ENCODE data around the gene TMEM86B.
A peak's percentile ranks its signal among the peaks of the same experiment; 100 is the strongest.

Gene TMEM86B

DNA sequence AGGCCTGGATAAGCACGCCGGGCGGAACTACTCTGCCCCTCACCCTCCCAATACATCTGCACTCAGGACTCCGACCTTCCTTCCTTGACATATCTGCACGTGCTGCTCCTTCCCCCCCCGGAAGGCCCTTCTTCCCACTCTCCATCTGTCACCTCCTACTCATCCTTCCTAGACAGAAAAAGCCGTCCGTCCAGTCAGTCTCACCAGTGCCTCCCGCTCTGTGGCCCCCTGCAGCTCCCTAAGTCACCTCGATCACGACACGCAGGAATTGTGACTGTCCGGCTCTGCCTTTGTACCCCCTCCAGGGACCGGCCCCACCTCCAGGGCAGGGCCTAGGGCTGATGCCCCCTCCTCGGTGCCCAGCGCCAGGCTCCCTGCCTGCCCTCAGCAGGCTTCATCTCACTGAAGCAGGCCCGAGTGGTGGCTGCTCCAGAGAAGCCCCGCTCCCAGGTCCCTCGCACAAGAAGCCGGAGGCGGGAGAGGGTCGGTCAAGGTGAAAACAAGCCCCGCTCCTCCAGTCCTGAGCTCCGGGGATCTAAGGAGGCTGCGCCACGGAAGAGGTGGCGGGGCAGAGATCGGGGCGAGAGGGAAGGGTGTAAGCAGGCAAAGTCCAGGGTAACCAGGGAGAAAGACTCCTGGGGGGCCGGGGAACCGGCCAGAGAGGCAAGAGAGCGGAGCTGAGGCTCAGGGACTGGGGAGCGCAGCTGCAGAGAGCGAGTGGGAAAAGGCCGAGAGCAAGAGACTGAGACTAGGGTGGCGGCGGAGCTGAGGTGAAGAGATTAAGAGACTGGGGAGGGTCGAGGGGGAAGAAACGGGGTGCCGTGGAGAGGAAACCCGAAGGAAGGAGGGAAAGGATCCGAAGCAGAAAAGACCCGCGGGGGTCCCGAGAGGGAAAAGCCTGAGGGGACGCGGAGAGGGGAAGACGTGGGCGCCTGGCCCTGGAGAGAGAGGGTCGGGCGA is 29.2 kb upstream of the TMEM86B start:
- peak; percentile 26 for DNase-seq

DNA sequence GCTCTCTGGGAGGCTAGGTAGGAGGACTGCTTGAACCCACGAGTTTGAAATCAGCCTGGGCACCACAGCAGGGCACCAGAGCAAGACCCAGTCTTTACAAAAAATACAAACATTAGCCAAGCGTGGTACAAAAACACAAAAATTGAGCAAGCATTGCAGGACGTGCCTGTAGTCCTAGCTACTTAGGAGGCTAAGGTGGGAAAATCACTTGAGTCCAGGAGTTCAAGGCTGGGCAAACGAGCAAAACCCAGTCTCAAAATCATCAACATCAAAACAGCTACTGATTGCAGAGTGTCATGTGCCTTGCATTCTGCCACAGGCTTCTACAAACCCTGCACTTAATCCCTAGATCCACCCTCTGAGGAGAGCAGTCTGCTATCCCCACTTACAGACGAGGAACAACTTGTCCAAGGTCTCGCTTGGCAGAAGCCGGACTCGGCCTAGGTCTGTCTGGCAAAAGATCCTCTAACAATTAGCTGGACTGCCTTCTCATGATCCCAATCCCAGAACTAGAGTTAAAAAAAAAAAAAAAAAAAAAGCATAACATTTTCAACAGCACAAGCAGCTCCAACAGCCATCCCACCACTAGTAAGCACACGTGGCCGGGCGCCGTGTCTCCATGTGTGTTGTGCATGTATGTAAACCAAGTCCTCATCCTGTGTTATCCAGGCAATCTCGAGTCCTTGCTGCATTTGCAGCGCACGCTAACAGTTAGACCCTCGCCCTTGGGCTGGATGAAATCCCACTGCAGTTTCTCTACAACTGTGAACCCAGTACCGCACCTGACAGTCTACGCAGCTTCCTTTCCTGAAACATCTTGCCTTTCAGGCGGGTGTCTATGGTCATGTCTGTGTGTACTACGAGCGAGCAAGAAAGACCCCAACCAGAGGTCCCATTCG is 28.2 kb upstream of the TMEM86B start:
- DNase-seq = peak; percentile 19

DNA sequence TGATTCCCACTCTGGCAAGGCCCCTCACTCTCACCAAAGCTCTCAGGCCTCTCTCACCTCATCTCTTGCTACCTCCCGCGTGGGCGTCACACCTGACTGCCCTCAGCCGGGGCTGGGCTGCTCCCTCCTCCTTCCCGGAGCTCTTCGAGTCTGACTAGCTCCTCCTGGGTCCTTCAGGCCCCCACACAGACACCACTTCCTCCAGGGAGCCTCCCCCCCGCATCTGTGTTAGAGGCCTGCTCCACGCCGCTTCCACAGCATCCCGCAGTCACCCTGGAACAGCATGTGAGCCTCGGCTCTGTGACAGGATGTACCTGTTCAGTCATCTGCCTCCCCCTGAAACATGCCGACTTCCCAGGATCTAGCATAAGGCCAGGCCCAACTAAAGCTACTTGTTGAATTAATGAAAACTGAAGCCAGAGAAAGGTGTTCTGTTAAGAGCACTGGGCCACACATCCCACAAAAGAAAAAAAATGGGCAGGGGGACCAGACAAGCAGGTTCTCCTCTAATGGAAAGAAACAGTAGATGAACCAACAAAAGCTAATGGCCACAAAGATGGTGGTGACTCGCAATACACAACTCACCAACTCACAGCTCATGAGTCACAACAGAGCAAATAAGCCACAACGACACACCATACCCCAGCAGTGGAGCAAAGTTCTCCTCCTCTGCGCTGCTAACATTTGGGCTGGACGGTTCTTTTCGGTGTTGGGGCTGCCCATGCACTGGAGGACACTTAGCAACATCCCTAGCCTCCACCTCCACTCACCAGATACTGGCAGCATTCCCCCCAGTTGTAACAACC is 27.3 kb upstream of the TMEM86B start:
- peak; percentile 60 for DNase-seq

DNA sequence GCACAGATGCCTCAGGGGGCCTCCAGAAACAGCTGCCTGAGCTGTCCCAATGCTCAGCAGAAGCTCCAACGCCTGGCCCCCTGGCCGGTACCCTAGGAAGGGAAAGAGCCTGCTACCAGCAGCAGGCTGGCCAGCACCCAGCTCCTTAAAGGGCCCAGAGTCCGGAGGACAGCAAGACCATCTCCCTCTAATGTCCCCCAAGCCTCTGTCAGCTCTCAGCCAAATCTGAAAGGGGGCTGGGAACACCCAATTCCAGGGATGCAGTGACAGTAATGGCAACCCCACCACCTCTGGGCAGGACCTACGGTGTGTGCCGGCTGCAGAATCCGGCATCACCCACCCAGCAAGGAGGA is 26.0 kb upstream of the TMEM86B start:
- no peak for DNase-seq

DNA sequence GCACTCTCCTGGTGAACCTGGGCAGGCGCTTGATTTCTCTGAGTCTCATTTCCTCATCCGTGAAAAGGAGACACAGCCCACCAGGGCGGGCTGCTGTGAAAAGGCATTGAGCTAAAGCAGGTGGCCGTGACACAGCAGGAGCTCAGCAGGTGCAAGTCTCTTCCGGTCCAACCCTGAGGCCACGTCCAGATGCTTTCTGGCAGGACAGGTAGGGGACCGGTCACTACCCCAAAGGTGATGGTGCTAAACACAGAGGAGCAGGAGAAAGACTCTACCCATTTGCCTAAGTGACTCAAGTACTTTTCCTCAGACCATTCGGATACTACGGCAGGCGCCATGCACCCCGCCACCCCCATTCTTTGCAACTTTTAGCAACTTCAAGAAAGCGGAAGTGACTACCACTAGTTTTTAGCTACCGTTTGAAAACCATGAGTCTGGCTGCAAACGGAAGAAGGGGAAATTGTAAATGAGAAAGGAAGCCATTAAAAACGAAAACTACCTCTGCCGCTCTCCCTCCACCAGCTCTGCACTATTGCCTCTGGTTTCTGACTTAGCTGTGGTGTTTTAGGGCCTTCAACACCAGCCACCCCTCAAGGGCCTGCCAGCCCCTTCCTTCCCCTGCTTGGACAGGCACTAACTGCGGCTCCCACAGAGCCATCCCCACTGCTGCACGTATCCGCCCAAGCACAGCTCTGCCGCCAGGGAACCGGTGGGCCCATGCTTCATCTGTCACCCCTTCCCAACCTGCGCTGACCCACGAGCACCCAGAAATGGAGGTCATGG is 25.5 kb upstream of the TMEM86B start:
- peak; percentile 74 for DNase-seq

DNA sequence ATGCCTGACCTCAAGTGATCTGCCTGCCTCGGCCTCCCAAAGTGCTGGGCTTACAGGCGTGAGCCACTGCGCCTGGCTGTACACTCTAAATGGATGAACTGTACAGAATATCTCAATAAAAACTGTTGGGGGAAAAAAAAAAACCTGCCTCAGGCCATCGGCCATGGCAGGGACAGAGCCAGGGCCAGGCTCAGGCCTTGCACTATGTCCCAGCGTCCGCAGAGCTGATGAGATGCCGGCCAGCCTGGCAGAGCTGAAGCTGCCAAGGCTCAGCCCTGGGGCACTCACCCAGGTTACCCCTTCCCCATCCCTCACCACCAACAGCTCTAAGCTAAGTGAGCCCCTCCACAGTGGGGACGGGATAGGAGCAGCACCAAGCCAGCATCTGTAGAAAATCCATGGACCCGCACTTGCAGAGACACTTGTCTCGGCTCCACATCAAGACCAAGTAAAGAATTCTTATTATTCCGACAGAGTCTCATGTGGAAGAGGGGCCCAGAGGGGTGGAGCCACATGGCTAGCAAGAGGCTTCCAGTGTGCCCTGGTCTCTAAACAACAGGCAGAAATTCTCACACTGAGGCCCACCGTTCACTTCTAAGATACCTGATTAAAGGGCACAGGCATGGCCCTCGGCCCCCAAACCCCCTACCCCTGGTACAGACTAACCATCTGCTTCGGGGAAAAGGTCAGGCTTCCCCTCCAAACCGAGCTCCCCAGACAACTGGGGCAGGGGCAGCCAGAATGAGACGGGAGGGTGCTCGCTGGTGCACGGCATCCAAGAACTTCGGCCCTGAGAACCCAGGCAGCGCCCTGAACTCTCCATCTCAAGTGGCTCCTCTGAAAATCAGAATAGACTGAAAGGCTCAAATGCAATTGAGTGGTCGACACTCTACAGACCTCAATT is 24.4 kb upstream of the TMEM86B start:
- no peak for DNase-seq

DNA sequence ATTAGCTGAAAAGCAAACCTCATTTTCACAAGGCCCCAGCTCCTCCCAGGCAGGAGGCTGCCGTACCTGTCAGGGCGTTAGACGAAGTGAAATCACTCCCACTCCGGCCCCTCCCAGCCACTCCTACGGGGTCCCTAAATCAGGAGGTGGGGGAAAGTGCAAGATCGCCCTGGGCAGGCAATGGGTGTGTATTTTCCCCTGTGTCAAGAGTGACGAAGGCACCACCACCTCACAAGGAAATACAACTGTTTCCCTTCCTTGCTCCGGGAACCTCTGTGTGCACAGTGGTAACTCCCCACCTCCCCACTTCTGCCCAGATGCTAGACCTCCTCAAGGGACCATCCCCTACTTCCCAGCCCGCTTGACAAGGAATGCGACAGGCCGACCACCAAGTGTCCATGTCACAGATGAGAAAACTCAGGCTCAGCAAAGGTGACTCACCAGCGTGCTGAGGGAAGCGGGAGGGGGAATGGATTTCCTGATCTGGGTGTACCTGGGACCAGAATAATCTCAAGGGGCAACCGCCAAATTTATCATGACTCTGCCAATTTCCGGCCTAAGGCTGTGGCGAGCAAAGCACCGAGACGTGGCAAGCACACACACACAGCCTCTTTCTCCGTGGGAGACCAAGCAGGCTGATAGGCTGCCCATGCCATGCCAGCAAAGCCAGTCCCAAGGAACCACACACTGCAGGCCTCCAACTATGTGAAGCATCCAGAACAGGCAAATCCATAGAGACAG is 22.9 kb upstream of the TMEM86B start:
- peak; percentile 57 for DNase-seq

DNA sequence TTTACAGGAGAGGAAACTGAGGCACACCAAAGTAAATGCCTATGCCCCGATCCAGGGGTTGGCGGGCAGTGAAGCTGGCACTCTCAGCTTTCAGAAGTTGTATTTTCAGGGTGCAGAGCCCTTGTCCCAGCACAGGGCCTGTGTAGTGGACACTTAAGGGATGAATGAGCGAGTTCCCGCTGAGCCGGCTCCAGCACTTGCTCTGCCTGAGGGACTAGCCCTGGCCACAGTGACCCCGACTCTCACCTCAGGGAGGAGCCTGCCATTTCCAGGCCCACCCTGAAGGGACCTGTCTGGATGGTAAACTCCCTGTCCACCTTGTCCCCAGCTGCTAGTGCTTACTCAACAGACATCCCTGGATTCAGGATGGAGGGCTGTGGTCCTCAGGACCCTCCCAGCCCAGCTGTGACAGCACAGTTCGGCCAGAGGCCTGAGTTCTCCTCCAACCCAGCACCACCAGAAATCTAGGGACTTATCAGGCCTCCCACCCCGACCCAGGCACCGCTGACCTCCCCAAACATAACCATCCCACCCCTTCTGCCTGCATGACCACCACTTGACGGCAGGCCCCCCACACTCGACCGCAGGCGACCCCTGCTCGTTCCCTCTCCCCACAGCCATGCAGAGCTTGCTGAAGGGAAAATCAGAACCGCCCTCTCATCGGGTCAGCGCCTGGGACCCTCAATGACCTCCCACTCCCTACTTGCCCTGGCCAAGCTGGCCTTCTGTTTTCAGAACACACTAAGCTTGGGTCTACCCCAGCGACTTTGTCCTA is 21.9 kb upstream of the TMEM86B start:
- DNase-seq = no peak

DNA sequence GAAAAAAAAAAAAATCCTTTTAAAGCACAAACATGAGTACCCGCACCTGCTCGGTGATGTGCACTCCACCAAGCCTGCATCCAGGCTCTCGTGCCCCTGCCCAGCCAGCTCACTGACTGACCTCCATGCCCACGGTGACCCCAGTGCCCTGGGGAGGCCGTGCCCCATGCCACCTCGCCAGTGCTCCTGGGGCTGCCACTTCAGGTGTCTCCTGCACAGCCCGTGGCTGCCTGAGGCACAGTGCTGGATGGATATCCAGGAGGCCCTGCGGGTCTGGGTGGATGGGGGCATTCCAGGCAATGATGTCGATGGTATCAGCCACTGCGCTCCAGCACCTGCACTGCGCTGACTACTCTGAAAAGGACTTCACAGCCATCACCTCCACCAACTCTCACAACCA is 21.3 kb upstream of the TMEM86B start:
- no peak for DNase-seq

DNA sequence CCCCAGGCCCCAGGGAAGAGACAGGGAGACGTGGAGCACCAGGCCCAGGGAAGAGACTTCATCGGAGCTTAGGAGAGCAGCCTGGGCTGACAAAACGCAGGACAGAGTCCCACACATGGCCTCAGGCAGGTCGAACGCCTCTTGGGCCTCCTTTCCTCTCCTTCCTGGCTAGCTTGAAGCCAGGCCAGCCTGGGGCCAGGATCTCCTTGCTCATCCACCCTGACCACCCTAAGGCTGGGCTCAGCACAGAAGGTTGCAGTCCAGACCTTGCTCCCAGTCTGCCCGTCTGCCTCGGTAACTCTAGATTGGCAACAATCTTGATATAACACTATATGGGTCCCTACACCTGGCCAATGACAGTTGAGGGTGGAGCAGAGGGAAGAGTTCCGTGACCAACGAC is 20.1 kb upstream of the TMEM86B start:
- DNase-seq = no peak

DNA sequence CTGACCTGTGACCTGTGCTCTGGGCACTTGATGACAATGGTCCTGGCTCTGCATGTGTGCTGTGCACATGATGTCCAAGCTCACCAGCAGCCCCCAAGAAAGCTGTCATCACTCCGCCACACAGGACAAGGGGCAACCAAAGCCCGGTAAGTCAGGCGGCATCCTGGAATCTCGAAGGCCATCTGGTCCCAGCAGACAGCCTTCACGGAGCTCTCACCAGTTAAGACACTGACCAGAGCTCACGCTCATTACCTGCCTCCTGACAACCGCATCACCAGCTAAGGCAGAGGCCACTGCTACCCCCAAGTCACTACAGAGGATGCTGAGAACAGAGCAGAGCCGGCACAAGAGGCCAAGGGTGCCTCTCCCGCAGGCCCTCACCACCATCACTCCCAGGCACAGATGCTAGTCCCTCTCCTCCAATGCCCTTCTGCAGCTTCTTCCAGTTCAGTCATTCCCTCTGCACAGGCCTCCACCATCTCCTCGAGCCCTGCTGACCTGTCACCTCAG is 19.7 kb upstream of the TMEM86B start:
- no peak for DNase-seq

DNA sequence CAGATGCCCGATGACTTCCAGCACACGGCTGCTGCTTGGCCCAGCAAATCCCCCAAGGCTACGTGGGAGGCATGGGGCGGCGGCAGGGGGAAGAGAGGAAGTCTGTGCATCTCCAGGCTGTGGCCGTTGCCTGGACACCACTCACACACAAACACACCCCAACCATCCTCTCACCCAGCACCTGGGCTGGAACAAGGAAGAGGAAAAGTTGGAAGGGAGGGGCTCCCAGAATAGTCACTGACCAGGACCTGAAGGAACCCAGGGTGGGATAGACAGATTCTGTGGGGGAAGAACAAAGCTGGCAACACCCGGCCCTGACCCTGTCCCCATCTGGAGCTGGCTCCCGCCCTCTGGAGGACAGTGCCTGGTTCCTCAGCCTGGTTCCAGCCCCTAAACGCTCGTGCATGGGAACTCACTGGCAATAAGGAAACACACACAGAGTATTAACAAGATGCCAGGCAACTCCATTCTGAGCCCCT is 19.1 kb upstream of the TMEM86B start:
- no peak for DNase-seq

DNA sequence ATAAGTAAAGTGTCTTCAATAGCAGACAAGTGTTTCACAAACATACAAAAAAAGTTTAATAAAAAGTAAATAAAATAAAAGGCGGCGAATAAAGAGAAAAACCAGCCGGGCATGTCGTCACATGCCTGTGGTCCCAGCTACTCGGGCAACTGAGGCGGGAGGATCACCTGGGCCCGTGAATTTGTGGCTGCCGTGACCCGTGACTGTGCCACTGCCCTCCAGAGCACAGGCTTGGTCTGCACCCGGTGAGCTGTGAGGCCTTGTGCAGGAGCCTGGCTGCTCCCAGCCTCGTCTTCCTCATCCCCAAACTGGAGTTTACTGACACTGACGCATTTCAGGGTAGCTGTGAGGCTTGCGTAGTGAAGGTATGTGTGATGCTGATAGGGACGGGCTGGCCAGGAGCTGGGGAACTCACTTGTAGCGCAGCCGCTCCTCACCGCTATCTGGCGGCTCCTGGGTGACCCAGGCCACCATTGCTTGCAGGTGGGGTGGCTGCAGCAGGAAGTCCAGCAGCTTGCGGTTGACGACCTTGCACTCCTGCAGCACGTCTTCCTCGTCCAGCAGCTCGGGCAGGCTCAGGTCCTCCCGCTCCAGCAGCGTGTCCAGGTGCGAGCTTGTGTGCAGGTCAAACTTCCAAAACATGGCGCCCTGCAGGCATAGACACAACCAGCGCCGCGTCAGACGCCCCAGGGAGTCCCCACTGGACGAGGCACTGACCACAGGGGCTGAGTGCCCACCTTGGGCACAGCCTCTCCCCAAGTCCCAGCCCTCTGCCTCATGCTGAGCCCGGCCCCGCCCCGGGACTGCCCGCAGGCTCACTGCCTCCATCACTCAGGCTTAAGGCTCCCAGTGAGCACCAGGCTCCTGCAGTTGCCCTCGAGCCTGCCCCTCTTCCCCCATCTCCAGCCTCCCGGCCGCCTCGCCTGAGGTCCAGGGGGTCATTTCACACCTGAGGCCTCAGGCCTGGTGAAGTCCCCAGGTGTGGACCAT is 18.2 kb upstream of the TMEM86B start:
- no peak for DNase-seq

DNA sequence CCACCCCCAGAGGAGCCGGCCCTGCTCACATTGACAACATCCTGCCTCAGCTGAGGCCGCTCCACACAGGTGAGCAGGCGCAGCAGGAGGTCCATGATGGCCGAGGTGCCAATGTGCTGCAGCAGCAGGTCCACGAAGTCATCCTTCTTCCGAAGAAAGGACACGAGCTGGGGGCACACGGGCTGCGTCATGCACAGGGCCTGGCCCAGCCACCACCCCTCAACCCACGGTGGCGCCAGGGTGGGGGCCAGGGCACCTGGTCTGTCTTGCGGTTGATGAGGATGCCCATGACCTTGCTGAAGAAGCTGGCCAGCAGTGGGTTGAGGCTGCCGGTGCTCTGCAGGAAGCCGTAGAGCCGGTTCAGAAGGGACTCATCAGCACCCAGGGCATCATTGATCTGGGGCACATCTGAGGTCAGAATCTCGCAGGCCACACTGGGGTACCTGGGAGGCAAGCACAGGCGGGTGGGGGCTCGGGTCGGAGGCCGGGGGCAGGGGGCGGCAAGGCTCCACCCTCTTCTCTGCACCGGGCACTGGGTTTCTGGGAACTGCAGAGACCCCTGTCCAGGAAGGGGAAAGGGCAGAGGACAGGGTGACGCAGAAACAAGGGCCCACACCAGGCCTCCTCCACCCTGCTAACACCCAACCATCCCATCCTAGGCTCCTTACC is 16.8 kb upstream of the TMEM86B start:
- DNase-seq = no peak

DNA sequence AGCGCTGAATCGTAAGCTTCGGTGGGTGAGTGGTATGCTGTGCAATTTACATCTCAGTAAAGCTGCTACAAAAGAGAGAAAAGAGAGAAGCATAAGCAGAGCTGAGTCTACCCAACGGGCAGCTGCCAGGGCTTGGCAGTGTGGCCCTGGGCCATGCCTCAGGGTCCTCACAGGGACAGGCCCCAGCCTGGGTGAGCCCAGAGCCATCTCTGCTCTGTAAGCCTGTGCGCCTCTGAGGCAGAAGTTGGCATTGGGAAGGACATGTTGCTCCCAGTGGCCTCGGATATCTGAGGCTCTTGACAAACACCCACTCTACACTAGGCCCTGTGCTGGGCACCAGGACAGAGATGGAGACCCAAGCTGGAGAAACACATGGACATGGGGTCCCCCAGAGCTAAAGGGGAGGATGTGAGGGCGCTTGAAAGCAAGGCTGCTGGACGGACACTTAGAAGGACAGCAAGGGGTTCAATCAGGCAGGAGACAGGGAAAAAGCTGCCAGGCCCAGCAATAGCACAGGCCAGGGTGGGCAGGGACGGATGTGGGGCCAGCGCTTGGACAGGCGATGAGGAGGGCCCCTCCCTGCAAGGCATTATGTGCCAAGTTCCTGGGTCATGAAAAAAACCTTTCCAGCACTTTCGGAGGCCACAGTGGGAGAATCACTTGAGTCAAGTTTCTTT is 15.6 kb upstream of the TMEM86B start:
- DNase-seq = no peak

DNA sequence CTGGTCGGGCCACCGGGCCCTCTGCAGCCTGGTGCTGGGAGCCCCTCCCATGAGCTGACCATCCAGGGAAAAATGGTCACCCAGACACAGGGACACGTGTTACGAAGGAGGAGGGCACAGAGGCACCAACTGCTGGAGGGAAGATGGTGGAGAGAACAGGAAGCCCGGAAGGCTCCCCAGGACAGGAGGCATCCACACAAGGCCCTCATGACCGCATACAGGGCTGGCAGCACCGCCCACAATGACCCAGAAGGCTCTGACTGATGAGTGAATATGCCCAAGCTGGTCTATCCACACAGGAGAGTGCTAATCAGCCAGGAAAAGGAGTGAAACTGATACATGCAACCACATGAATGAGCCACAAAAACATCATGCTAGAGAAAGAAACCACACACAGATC is 14.0 kb upstream of the TMEM86B start:
- DNase-seq = no peak

All from CD4-positive, alpha-beta T cell treated with Interleukin-10 for 1 hour (primary cell).